HG03342 (cell line): Measurements from ENCODE around the gene FGD3.

Source experiments
- ATAC-seq: cut with Tn5 transposase; IDR thresholded peaks from one replicate; pipeline ENCODE4 v1.9.1; 2021; ENCODE audit warnings: mild to moderate bottlenecking, moderate library complexity; ENCODE audit not compliant: unreplicated experiment

Gene FGD3

DNA sequence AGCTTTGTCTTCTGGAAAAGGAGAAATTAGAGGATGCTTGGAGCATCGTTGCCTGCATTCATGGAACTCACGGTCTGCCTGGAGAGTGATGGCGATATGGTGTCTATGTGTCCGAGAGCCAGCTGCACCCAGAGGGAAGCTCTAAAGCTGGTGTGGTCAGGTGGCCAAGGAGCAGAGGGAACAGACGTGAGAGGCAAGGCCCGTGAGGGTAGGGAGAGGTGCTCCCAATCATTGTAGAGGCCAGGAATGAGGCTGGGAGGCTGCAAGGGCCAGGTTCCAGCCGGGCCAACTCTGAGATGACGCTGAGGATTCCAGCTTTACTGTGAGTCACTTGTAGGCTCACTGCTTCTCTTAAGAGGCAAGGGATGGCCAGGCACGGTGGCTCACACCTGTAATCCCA, 7.6 kb downstream of the FGD3 start:
- no peak for ATAC-seq

- no peak for ATAC-seq
These were observed 13.4 kb downstream of the FGD3 start for GRCh38 chr9:92960561-92961290.

DNA sequence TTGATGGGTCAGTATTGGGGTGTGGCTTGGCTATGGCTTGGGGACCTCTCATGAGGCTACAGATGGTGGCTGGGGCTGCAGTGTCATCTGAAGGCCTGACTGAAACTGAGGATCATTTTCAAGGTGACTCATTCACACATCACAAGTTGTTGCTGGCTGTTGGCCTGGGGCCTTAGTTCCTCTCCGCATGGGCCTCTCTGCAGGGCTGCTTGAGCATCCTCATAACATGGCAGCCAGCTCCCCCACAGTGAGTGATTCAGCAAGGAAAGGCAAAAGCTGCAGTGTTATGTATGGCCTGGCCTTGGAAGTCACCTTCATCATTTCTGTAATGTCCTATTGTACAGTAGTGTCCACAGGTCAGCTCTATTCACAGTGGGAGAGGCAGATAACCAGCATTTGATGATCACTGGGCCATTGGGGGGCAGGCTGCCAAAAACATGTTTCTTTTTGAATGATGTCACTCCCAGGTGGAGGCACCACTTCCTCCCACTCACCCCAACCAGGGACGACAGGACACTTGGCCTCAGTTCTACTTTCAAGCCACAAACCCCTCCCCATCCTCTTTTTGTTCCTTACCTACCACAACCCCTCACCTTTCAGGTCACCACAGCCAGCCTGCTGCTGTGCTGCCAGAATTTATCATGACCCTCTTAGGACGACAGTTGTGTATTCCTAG, 14.4 kb downstream of the FGD3 start:
- no peak for ATAC-seq

- no peak for ATAC-seq
These were observed 15.0 kb downstream of the FGD3 start for GRCh38 chr9:92962303-92962649.

- no peak for ATAC-seq
These were observed 15.5 kb downstream of the FGD3 start for GRCh38 chr9:92962846-92963245.

DNA sequence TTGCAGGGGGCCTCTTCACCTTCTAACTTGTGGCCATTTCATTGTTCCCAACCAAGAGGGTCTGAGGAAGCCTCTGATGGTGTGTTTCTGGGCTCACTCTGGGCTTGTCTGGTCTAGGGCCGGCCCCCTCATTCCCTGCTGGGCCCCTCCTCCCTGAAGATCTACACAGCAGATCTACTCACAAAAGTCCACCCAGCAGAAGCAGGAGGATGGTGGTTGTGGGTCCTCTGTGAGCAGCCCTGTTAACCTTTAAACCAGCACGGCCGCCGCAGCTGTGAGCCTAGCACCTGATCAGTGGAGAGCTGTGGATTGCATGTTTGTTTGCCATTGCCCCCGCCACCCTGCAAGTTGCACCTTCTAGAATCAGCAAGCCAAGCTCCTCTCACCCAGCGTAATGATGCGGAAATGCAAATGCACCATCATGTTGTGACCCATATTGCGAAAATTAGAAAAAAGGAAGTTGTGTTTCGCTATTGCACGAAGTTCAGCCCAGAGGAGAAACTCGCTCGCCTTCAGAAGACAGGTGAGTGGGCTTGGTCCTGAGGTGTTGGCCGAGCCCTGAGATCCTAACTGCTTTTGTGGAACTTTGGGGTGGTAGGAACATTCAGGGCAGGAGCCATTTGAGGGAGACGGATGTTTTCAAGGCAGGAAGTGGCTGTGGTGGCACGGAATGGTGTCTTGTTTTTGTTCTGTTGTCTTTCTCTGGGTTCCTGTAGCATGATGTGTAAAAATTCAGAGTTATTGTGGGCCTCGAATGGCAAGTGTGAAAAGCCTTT, 16.7 kb downstream of the FGD3 start:
- ATAC-seq: peak; percentile 83

- ATAC-seq: no peak
These were observed 17.3 kb downstream of the FGD3 start for GRCh38 chr9:92964607-92965060.

DNA sequence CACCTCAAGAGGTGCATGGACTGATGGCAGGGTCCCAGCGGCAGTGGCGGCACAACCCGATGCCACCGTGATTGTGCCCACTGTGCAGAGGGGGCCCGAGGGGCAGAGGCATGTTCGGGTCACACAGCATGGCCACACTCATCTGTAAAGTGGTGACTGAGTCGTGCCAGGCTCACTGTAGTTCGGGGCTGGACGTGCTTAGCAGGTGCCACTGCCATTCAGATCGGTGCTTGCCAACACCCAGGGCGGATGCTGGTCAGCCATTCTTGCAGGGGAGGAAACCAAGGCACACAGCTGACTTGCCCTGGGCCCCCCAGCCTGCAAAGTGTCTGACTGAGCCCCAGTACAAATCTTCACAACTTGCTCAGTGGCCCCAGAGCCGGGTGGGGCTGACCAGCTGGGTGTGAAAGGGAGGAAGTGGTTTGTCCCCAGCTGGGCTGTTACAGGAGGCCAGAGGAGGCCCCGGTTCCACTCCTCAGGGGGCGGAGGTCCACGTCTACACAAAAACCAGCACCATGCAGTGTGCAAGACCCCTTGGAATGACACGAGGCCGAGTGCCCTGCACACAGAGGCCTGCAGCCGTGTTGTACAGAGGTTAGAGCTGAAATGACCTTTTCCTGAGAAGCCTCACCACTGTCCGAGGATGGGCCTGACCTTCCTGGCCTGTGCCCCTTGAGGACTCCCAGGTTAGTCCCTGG, 17.9 kb downstream of the FGD3 start:
- ATAC-seq: no peak

DNA sequence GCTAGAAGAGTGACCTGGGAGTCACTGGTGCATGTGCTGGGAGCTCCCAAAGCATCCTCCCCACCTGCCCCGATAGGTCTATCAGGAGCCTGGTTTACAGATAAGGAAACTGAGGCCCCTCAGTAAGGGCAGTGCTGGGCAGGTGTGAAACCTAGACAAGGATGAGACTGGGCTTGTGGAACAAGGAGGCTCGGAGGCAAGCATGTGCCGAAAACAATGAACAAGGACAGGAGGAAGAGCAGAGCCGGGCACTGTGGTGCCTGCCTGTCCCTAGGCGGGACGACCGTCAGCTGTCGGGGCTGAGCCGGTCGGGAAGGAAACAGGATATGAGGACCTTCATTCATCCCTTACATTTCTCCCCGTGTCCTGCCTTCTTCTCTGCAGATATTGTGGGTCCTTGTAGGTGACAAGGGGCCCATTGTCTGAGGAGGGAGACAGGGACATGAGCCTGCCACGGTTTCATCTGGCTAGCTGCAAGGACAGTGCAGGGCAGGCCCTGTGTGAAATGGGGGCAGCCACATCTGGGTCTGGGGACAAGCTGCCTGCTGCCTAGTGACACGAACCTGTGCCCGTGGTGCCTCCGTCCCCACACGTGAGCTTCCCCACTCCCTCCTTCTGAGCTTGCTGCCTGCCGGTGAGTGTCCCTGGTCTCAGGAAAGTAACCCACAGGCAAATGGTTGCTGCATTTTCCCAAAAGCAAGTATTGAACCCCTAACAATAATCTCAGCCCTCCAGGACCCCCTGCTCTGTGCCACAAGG, 18.6 kb downstream of the FGD3 start:
- no peak for ATAC-seq

- ATAC-seq: no peak
These were observed 19.1 kb downstream of the FGD3 start for GRCh38 chr9:92966518-92966800.

GRCh38 chr9:92968081-92968480, 20.8 kb downstream of the FGD3 start:
- no peak for ATAC-seq

- ATAC-seq: no peak
These were observed 22.5 kb downstream of the FGD3 start for GRCh38 chr9:92969516-92970466.

DNA sequence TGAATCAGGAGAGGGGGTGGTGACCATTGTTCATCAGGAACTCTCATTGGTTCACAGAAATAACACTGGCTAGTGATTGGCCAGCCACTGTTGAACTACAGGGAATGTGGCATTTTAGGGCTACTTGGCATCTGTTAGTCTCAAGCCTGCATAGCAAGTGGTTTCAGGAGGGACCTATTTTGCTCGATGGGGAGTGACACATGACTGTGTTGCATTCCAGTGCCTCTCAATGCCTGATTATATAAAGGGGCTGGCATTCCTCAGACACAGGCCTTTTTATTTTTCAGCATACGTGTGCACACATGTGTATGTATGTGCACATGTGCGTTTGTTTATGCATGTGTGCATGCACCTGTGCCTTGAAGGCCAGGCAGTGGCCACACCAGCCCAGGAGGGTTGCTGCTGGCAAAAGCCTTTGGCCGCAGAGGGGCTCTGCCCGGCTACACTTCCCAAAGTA, 23.2 kb downstream of the FGD3 start:
- no peak for ATAC-seq

- ATAC-seq: no peak
These were observed 23.8 kb downstream of the FGD3 start for GRCh38 chr9:92971121-92971520.

GRCh38 chr9:92971776-92972175, 24.5 kb downstream of the FGD3 start:
- no peak for ATAC-seq

GRCh38 chr9:92973700-92974099, 26.4 kb downstream of the FGD3 start:
- no peak for ATAC-seq

DNA sequence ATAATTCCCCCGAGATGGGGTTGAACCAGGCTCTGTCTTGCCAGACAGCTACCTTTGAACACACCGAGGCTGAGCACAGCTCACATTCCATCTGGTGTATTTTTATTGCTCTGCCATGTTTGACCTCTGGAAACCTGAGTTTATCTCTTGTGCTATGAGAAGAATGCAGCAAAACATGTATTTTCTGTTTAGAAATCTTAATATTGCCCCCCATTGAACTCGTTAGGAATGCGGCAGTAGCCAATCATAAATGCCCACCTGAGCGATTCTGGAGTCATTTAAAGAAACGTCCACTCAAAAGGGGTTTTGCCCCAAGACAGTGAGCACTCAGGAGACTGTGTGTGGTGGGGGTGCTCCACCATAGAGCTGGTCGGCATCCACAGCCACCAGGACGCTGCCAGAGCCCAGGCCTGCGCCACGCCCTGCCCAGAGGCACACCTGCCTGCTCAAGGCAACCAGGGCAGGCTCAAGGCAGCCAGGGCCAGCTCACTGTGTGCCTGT, 26.9 kb downstream of the FGD3 start:
- ATAC-seq: no peak

DNA sequence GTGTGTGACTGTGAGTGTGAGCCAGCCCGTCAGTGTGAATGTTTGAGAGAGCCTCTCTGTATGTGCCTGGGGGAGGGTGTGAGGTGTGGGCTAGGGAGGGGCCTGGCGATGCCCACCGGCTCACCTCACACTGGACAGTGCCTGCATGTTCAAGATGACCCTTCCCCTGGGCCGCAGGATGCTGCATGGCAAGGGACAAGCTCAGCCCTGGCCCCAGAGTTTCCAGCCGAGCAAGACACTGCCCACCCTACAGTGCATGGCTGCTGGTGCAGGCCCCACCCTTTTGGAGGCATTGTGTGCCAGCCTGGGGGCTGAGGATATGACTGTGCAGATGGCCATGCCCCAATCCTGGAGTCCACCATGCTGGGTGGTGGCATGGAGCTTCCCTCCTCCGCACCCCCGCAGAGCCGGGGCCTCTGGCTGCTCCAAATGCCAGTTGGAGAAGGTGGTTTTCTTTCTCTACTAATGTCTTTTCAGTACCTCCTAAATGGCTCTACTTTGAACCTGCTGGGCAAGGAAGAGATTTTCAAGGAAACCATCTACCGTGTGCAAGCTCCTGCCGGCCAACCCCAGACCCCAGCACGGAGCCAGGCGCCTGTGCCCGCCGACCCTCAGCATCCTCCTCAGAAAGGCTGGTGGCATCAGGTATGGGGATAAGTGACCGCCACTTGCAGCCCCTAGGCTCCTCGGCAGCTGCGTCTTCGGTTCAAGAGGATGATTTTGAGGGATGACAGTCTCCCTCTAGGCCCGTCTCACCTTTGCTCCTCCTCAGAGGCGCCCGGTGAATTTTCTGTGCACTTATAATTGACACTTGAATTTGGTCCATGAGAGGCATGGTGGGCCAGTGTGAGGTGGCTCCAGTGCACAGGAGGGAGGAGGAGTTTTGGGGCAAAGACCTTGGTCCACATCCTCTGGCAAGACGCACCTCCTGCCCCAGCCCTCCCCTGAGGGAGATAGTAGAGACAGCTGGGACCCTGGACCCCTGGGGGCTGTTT, 27.7 kb downstream of the FGD3 start:
- ATAC-seq: no peak
